ENCODE results near the gene ACTL7A.
"Not testable (repeated sequence)": the region's sequence is repeated elsewhere in the genome, so short reads cannot be mapped to it uniquely, and the experiment has no call there.

Gene ACTL7A

DNA sequence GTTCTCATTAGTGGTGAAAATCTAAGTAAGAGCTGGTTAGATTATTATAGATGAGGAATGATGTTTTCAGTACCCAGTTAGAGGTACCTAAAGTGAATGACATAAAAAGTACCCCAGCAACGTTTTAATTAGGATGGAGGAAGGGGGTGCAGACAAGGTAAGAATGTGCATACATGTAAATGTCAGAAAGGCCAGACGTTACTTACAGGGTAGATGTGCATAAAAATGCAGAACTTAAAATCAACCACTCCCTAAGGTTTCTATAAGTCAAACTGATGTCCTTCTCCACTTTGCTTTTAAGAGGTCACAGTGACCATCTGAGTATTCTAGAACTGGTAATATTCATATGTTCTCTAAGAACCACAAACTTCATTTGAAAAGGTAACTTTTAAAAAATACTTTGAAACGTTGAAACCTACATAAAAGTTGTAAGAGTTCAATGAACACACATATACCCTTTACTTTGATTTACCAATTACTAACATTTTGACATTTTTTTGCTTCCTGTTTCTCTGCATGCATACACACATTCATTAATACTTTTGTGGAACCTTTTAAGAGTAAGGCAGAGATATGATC, 18.8 kb downstream of the ACTL7A start:
- DNase-seq, result no peak

DNA sequence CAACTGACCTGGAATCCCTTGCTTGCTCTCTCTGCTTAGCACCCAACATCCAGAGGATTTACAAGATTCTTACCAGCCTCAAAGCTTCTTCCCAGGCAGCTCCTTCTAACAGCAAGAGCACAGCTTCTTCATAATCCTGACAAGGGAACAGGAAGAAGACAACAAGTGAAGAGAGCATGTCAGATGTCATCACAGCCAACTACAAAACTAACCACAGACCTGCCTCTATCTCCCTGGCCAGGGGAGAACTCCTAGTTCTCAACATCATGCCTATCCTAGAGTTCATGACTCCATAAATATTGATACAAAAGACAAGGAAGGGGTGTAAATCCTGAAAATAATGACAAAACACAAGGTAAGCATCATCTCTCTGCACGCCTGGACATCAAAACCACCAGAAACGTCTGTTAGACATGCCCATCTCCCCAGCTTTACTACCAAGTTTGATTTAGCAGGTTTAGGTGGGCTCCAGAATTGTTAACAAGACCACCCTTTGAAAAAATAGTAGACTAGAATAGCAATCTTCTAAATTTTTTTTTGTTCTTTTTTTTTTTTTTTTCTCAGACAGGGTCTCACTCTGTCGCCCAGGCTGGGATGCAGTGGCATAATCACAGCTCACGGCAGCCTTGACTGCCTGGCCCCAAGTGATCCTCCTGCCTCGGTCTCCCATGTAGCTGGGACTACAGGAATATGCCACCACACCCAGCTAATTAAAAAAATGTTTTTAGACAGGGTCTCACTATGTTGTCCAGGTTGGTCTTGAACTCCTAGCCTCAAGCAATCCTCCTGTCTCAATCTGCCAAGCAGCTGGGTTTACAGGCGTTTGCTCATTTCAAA, 20.2 kb downstream of the ACTL7A start:
- no peak for DNase-seq

DNA sequence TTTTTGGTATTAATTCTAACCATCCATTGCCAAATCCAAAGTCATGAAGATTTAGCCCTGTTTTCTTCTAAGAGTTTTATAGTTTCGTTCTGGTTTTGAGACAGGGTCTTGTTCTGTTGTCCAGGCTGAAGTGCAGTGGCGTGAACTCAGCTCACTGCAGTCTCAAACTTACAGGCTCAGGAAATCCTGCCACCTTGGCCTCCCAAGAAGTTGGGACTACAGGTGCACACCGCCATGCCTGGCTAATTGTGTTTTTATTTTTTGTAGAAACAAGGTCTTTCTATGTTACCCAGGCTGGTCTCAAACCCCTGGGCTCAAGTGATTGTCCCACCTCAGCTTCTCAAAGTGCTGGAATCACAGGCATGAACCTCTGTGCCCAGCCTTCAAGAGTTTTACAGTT, 21.0 kb downstream of the ACTL7A start:
- DNase-seq, result no peak

DNA sequence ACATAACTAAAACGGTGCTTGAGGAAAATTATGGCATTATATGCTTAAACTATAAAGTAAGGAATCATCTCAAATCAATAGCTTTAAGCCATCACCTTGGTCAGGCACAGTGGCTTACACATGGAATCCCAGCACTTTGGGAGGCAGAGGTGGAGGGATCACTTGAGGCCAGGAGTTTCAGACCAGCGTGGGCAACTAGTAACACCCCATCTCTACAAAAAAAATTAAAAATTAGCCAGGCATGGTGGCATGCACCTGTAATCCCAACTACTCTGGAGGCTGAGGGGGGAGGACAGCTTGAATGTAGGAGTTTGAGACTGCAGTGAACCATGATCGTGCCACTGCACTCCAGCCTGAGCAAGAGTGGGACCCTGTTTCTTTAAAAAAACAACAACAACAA, 22.6 kb downstream of the ACTL7A start:
- DNase-seq, result no peak

DNA sequence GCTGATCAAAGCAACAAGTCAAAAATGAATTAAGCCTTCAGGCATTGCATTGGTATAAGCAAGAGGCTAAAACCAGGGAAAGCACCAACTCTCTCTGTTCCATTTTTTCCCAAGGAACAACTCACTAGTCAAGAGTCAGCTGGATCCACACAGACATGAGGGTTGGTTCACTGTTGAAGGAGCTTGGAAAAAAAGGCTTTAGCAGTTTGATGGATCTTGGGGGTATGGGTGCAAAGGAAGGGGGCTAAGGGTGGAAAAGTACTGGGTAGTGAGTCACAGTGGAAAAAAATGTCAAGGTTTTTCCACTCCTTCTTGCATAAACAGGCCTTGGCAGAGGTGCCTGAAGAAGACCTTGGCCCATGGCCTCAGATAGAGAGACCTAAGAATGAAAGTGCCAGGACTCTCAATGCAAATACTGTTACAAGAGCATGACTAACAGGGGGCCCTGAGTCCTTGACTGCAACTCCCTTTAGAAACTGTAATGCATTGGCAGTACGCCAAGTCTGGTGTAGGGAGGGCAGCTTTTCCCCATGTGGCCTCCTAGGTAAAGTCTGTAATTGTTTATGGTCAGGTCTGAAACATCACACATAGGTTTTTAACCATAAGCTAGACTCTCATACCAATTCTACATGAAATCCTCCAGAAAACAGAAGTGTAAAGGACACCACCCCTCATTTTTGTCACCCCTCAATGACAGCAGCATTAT, 23.7 kb downstream of the ACTL7A start:
- DNase-seq, result no peak

DNA sequence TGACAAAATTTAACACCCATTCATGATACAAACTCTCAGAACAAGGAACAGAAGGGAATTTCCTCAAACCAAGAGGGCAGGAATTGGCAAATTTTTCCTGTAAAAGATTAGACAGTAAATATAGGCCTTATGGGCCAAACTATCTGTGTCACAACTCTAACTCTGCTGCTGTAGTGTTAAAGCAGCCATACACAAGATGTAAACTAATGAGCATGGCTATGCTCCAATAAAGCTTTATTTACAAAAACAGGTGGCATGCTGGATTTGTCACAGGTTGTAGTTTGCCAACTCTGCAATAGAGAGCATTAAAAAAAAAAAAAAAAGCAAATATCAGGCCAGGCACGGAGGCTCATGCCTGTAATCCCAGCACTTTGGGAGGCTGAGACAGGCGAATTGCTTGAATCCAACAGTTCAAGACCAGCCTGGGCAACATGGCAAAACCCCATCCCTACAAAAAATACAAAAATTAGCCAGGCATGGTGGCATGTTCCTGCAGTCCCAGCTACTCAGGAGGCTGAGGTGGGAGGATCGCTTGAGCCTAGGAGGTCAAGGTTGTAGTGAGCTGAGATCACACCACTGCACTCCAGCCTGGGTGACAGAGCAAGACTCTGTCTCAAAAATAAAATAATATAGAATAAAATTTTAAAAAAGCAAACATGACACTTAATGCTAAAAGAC, 24.7 kb downstream of the ACTL7A start:
- DNase-seq, result not testable (repeated sequence)

DNA sequence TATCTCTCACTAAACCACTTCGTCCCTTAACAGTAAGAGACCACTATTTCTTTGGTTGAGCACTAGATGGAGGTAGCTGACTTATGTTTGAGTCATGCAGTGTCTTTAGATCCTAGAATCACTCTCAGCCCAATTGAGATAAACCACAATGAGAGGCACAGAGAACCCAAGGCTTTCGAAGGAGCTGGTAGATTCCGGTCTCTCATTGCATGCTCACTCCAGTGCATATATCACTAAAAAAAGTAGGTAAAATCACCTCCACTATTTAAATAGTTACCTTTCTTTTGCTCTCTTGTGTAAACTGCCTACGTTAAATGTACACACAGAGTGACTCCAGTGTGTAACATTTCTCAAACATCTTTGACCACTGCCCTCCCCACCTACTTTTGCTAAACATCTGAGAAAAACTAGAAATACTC, 27.6 kb downstream of the ACTL7A start:
- DNase-seq, result no peak

DNA sequence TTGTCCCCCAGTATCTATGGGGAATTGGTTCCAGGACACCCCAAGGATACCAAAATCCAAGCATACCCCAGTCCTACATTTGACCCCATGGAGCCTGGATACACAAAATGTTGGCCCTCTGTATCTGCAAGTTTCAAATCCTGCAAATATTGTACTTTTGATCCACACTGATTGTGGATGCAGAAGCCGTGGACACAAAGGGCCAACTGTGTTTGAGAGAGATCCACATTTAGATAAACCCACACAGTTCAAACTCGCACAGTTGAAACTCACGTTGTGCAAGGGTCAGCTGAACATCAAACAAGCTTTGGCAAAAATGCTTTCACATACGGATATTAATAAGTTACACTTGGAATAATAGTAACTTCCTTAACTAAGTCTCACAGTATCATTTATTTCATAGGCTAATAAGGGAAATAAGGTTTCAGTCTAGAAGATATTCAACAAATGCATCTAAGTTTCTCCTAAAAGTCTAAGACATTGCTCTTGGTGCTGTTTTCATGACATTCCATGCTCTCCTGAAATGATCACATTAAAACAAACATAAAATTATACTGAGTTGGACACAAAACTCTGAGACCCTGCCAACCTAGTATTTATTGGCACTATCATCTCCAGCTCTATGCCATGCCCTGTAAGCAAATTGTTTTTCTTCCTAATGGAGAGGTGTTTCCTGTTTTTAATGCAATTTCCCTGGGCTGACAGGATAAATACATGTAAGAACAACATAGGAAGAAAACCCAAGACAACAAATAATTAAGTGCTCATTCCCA, 32.3 kb downstream of the ACTL7A start:
- DNase-seq, result no peak

DNA sequence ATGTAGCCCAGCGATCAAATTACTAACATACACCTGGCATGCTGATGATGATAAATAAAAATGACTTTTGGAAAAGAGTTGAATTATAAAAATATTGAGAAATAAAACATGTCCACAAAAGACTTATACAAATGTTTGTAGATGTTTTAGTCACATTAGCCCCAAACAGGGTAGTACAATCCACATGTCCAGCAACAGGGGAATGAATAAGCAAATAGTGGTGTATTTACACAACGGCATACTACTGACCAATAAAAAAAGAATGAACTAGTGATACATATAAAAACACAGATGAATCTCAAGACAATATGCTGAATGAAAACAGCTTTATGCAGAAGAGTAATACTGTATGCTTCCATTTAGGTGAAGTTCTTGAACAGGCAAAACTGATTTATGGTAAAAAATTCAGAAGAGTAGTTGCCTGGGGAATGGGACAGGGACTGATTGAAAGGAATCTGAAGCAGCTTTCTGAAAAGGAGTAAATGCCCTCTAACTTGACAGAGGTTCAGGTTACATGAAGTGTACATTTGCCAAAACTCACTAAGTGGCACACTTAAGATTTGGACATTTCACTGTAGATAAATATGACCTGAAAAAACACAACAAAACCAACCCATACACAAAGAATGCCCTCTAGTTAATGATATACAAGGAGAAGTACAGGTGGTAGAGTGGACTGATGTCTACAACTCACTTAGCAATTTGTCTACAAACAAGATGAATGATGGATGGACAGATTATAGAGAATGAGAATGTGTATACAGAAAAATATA, 35.4 kb downstream of the ACTL7A start:
- no peak for DNase-seq

DNA sequence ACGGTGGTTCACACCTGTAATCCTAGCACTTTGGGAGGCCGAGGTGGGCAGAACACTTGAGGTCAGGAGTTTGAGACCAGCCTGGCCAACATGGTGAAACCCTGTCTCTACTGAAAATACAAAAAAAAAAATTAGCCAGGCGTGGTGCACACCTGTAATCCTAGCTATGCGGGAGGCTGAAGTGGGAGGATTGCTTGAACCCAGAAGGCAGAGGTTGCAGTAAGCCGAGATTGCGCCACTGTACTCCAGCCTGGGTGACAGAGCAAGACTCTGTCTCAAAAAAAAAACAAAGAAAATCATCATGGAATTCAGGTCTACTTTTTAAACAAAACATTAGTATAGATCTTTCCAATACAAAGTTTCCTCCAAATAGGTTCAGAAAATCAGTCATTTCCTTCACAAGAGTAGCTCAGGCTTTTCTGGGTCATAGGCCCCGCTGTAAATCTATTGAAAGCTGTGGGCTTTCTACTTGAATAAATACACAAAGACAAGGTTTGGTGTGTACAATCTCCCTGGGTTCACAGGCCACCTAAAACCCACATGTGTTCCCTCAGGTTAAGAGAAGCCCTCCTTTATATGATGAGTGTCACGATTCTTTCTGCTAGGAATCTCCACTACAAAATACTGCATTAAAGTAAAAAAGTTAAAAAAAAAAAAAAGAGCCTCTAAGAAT, 37.1 kb downstream of the ACTL7A start:
- not testable (repeated sequence) for DNase-seq

DNA sequence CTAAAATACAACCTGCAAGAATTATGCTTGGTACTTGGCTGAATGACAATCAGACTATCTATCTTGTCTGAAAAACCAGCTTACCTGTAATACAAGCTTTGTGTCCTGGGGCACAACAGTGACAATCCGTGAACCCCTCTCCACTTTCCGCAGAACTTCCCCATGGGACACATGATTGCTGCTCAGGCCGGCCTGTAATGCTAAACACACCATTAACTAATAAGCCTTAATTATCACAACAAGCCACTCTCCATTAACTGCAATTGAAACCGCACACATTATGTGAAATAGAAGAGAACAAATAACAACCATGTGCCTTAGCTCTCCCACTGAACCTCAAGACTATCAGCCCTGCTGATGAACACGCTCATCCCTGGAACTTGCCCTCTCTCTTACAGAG, 38.1 kb downstream of the ACTL7A start:
- no peak for DNase-seq

DNA sequence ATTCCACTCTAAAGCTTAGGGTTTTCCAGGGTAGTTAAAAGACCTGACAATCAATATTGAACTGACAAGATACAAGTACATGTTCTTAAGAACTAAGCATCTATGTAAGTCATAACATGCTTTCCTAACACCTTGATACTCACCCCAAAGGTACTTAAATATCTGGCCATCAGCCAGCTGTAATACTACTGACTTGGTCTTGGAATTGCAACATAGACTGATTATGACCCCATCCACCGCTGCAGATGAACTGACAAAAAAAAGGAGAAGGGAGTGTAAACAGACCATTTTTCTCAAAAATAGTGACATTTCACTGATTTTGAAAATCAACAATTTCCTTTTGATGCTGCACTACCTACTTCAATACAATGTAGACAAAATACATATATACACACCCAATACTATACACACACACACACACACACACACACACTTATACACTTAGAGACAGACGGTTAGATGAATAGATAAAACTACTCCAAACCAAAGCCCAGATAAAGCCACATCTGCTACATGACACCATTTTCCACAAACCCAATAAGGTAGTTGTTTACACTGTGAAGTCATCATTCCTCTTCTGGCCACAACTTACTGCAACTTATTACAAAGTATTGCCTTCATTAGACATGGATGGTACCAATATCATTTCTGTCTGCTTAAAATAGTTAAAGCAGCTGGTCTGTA, 41.5 kb downstream of the ACTL7A start:
- DNase-seq, result no peak

DNA sequence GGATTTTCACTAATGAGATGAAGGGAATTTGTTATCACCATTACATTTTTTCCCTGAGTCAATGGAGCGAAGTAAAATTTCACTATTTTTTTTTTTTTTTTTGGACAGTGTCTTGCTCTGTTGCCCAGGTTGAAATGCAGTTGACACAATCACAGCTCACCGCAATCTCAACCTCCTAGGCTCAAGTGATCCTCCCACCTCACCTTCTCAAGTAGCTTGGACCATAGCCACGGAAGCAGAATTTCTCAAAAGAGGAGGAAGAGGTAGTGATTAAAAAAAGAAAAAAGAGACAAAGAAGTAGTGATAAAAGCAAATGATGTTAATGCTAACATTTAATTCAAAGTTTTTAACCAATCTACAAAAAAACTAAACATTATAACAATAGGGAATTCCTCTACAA, 42.1 kb downstream of the ACTL7A start:
- DNase-seq, result no peak

DNA sequence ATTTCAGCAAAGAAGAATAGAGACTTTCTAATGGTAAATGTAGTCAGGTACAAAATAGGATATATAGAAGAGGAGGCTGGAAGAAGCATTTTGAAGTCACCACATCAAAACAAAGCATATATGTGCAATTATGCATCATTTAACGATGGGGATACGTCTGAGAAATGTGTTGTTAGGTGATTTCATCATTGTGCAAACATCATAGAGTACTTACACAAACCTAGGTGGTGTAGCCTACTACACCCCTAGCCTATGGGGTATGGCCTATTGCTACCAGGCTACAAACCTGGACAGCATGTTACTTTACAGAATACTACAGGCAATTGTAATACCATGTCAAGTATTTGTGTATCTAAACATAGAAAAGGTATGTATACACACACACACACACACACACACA, 43.4 kb downstream of the ACTL7A start:
- DNase-seq, result no peak

DNA sequence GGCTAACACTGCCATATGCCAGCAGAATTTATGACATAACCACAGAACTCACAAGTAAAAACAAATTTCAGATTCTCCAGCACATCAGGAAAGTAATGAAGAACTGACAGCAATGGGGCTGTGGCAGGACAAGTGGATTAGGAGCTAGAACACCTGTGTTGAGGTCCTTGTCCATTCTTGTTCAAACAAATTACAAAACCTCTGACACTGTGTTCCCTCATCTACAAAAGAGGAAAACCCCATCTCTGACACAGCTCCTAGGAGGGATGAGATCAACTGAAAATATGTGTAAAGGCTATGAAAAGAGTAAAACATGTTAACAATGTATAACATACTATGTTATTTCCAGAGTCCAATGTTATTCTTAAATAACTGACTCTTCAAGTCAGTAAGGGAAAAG, 48.3 kb downstream of the ACTL7A start:
- no peak for DNase-seq

DNA sequence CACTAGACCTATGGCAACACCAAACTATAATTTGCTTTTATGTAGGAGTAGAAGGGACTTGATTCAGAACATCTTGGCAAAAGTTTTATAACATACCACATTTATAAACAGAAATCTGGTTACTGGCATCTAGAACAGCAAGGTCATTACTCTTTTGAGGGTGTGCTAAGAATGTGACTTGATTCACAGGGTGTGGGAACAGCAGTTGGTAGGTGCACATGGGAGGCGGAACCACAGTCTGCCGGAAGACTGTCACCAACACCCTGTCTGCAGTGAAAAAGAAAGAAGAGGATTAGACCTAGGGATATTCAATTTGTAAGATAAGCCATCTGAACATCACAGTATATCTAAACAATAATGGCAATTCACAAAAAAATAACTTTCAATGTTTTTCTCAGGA, 48.8 kb downstream of the ACTL7A start:
- no peak for DNase-seq

DNA sequence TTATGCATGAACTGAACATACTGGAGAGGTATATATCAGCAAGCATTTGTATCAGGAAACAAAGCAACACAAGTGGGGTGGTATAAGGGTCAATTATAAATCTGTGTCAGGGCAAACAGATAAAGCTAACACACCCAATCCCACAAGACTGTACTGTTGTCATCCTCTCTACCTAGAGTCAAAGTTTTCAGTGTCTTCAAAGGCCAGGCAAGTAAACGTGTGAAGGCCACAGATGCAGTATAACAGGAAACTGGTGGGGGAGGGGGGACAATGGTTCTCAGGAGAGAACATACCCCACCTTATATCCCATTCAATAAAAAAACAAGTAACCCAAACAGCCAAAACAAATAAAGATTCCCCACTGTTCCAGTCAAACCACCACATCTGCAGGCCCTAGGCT, 49.8 kb downstream of the ACTL7A start:
- peak; percentile 14 for DNase-seq
